ENCODE data around the gene EEF1AKMT1.

Gene EEF1AKMT1

DNA sequence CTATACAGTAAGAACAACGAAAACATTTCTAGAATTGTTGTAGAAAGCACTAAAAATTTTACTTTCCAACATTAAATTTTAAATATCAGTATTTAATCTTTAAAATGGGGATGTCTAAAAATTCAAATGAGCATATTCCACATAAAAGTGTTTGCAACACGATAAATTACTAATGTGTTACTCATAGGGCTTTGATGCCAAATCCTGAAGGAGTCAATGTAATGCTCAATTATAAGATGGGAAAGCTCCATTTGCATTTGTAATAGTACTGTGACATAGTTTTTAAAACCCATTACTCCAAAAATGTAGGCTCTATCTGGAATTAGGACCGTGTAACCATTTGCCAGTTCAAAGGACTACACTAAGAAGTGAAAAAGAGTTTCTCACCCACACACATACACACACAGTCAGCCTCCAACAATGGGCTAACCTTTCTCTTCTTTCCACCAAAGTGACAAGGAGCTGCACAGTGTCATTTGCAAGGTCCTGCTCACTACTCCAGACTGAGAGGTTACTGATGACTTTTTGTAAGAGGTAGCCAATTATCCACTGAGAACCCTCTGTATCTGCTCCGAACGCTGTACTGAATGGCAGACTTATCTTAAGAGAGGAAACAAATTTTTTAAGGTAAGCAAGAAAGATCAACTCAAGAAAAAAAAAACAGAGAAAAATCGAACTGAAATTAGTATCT is 26.1 kb upstream of the EEF1AKMT1 start:
- H3K4me3 ChIP-seq (ENCODE audit: low read length), result no peak overlapping the region
- no peak overlapping the region for H3K27ac ChIP-seq (ENCODE audit: low read depth, low read length)
- H3K4me1 ChIP-seq (ENCODE audit: control insufficient read depth, insufficient read depth, low read length), result no peaks in the 10 kb centered on the region
- no peaks in the 10 kb centered on the region for H3K27me3 ChIP-seq (ENCODE audit: control insufficient read depth, insufficient read depth, low read length)
- no peak overlapping the region for H3K9ac ChIP-seq (ENCODE audit: low read length)
- H3K36me3 ChIP-seq (ENCODE audit: control insufficient read depth, insufficient read depth, low read length), result peaks cover 10% of the 10 kb centered on the region

DNA sequence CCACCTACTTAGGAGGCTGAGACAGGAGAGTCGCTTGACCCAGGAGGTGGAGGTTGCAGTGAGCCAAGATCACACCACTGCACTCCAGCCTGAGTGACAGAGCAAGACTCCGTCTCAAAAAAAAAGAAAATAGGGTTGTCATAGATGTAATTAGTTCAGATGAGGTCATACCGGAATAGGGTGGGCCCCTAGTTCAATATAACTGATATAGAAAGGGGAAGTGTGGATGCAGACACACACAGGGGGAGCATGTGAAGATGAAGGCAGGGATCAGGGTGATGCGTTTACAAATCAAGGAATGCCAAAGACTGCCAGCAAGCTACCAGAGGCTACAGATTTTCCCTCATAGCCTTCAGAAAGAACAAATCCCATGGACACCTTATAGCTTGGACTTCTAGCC is 24.3 kb upstream of the EEF1AKMT1 start:
- Histone ChIP-seq H3K27me3 (ENCODE audit: control insufficient read depth, insufficient read depth, low read length) (no peaks in the 10 kb centered on the region), H3K4me1 (ENCODE audit: control insufficient read depth, insufficient read depth, low read length) (no peaks in the 10 kb centered on the region), H3K9ac (ENCODE audit: low read length) (no peak overlapping the region), H3K36me3 (ENCODE audit: control insufficient read depth, insufficient read depth, low read length) (peaks cover 10% of the 10 kb centered on the region), H3K4me3 (ENCODE audit: low read length) (no peak overlapping the region), H3K27ac (ENCODE audit: low read depth, low read length) (no peak overlapping the region)

DNA sequence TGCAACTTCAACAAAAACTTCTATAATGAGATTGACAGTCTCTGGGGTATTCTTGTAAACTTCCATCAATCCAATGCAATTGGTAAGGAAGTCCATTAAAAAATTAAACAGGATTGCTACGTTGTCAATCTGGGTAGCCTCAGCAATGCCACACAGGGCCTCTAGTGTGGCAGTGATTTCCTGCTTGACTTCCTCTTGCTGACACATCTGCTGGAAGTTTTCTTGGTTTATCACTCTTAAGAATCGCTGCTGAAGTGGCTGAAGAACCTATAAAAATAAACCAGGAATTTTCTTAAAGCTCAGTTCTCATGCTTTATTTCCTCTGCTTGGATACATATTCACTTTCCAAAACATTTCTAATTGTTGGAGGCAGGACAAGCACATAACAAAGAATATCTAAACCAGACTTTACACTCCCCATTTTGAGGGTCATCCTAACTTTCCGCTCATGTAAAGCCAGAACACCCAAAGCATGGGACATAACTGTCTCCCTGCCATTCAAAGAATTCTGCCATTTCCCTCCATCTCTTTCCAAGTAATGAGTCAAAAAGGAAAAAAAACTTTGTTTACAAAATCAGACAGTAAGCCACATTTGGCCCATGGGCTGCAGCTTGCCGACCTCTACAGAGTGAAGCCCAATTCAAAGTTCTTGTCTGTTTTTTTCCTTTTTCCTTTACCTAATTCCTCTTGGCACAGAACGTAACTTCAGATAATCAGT is 23.2 kb upstream of the EEF1AKMT1 start:
- Histone ChIP-seq H3K4me1 (ENCODE audit: control insufficient read depth, insufficient read depth, low read length) (no peaks in the 10 kb centered on the region), H3K9ac (ENCODE audit: low read length) (no peak overlapping the region), H3K27ac (ENCODE audit: low read depth, low read length) (no peak overlapping the region), H3K4me3 (ENCODE audit: low read length) (no peak overlapping the region), H3K27me3 (ENCODE audit: control insufficient read depth, insufficient read depth, low read length) (no peaks in the 10 kb centered on the region), H3K36me3 (ENCODE audit: control insufficient read depth, insufficient read depth, low read length) (peaks cover 10% of the 10 kb centered on the region)

DNA sequence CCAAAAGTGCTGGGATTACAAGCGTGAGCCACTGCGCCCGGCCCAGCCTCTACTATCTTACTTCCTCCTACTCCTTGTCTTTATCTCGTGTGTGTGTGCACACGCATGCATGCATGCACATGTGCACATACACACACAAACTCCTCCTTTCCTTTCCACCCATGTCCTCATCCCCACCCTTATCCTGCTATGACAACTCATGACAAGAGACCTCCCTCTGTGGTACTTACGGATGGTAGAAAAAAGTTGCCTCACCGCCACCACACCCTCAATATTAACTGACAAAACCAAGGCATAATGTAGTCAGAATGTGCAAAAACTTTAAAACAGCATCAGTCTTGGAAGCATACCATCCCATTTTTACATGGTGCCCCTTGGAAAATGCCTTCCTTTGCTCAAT is 15.9 kb upstream of the EEF1AKMT1 start:
- peaks cover 5% of the 10 kb centered on the region for H3K36me3 ChIP-seq (ENCODE audit: control insufficient read depth, insufficient read depth, low read length)
- H3K4me1 ChIP-seq (ENCODE audit: control insufficient read depth, insufficient read depth, low read length), result no peaks in the 10 kb centered on the region
- H3K4me3 ChIP-seq (ENCODE audit: low read length), result no peak overlapping the region
- H3K27ac ChIP-seq (ENCODE audit: low read depth, low read length), result no peak overlapping the region
- no peaks in the 10 kb centered on the region for H3K27me3 ChIP-seq (ENCODE audit: control insufficient read depth, insufficient read depth, low read length)
- no peak overlapping the region for H3K9ac ChIP-seq (ENCODE audit: low read length)

DNA sequence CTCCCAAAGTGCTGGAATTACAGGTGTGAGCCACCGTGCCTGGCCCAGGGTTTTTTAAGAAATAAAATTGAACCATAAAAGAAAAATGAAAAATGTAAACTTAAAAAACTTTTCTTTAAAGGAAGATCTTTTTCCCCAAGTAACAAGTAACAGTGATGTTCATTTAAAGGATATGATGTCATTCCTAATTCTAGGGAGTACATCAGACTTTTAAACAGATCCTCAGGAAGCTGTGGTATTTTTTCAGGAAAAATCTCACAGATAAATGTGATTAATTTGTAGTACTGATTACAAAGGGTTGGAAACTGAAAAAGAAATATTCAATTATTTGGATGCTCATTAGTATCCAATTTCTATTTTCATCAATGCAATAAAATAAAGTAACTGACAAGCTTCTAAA is 14.6 kb upstream of the EEF1AKMT1 start:
- Histone ChIP-seq H3K27me3 (ENCODE audit: control insufficient read depth, insufficient read depth, low read length) (no peaks in the 10 kb centered on the region), H3K4me3 (ENCODE audit: low read length) (no peak overlapping the region), H3K36me3 (ENCODE audit: control insufficient read depth, insufficient read depth, low read length) (peaks cover 5% of the 10 kb centered on the region), H3K9ac (ENCODE audit: low read length) (no peak overlapping the region), H3K4me1 (ENCODE audit: control insufficient read depth, insufficient read depth, low read length) (no peaks in the 10 kb centered on the region), H3K27ac (ENCODE audit: low read depth, low read length) (no peak overlapping the region)

- no peak overlapping the region for H3K27ac ChIP-seq (ENCODE audit: low read depth, low read length)
Measured at GRCh38 chr13:20787180-20787579, 13.4 kb upstream of the EEF1AKMT1 start.

GRCh38 chr13:20782116-20782708 is 8.5 kb upstream of the EEF1AKMT1 start:
- no peaks in the 10 kb centered on the region for H3K27me3 ChIP-seq (ENCODE audit: control insufficient read depth, insufficient read depth, low read length)
- H3K4me3 ChIP-seq (ENCODE audit: low read length), result no peak overlapping the region
- no peak overlapping the region for H3K27ac ChIP-seq (ENCODE audit: low read depth, low read length)
- H3K4me1 ChIP-seq (ENCODE audit: control insufficient read depth, insufficient read depth, low read length), result no peaks in the 10 kb centered on the region
- peaks cover 3% of the 10 kb centered on the region for H3K36me3 ChIP-seq (ENCODE audit: control insufficient read depth, insufficient read depth, low read length)
- no peak overlapping the region for H3K9ac ChIP-seq (ENCODE audit: low read length)

More at GRCh38 chr13:20787180-20787579, 13.4 kb upstream of the EEF1AKMT1 start:
- Histone ChIP-seq H3K4me1 (ENCODE audit: control insufficient read depth, insufficient read depth, low read length) (no peaks in the 10 kb centered on the region), H3K36me3 (ENCODE audit: control insufficient read depth, insufficient read depth, low read length) (peaks cover 7% of the 10 kb centered on the region), H3K9ac (ENCODE audit: low read length) (no peak overlapping the region), H3K27me3 (ENCODE audit: control insufficient read depth, insufficient read depth, low read length) (no peaks in the 10 kb centered on the region), H3K4me3 (ENCODE audit: low read length) (no peak overlapping the region)

GRCh38 chr13:20780317-20780716 is 6.6 kb upstream of the EEF1AKMT1 start:
- H3K9ac ChIP-seq (ENCODE audit: low read length), result no peak overlapping the region
- no peak overlapping the region for H3K27ac ChIP-seq (ENCODE audit: low read depth, low read length)
- H3K4me3 ChIP-seq (ENCODE audit: low read length), result no peak overlapping the region
- no peaks in the 10 kb centered on the region for H3K4me1 ChIP-seq (ENCODE audit: control insufficient read depth, insufficient read depth, low read length)
- peaks cover 3% of the 10 kb centered on the region for H3K36me3 ChIP-seq (ENCODE audit: control insufficient read depth, insufficient read depth, low read length)
- H3K27me3 ChIP-seq (ENCODE audit: control insufficient read depth, insufficient read depth, low read length), result no peaks in the 10 kb centered on the region

GRCh38 chr13:20779405-20779804 is 5.6 kb upstream of the EEF1AKMT1 start:
- Histone ChIP-seq H3K4me3 (ENCODE audit: low read length) (no peak overlapping the region), H3K27ac (ENCODE audit: low read depth, low read length) (no peak overlapping the region), H3K36me3 (ENCODE audit: control insufficient read depth, insufficient read depth, low read length) (peaks cover 3% of the 10 kb centered on the region), H3K27me3 (ENCODE audit: control insufficient read depth, insufficient read depth, low read length) (no peaks in the 10 kb centered on the region), H3K9ac (ENCODE audit: low read length) (no peak overlapping the region), H3K4me1 (ENCODE audit: control insufficient read depth, insufficient read depth, low read length) (no peaks in the 10 kb centered on the region)

DNA sequence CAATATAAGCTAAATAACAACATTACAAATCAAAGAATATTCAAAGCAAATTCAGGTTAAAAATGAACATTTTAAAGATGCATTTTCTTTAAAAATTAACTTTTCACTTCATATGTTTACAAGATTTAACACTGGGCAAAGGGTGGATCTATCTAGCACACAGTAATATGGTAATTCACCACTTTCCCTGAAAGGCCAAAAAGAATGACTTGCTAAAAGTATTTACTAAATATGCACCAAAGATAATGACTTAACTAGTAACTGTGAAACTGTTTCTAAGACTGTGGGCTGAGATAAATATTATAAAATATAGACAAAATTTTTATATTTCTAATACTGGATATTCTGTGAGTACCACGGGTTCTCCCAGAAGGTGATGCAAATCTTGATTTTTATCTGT is 4.5 kb upstream of the EEF1AKMT1 start:
- H3K4me1 ChIP-seq (ENCODE audit: control insufficient read depth, insufficient read depth, low read length), result no peaks in the 10 kb centered on the region
- no peaks in the 10 kb centered on the region for H3K27me3 ChIP-seq (ENCODE audit: control insufficient read depth, insufficient read depth, low read length)
- H3K4me3 ChIP-seq (ENCODE audit: low read length), result no peak overlapping the region
- H3K36me3 ChIP-seq (ENCODE audit: control insufficient read depth, insufficient read depth, low read length), result peaks cover 3% of the 10 kb centered on the region
- no peak overlapping the region for H3K27ac ChIP-seq (ENCODE audit: low read depth, low read length)
- H3K9ac ChIP-seq (ENCODE audit: low read length), result no peak overlapping the region

- no peak overlapping the region for H3K27ac ChIP-seq (ENCODE audit: low read depth, low read length)
- no peak overlapping the region for H3K9ac ChIP-seq (ENCODE audit: low read length)
- peaks cover 3% of the 10 kb centered on the region for H3K36me3 ChIP-seq (ENCODE audit: control insufficient read depth, insufficient read depth, low read length)
- H3K27me3 ChIP-seq (ENCODE audit: control insufficient read depth, insufficient read depth, low read length), result no peaks in the 10 kb centered on the region
- H3K4me1 ChIP-seq (ENCODE audit: control insufficient read depth, insufficient read depth, low read length), result peaks cover 4% of the 10 kb centered on the region
- no peak overlapping the region for H3K4me3 ChIP-seq (ENCODE audit: low read length)
Measured at GRCh38 chr13:20776751-20777150, 3.0 kb upstream of the EEF1AKMT1 start.

- Histone ChIP-seq H3K4me3 (ENCODE audit: low read length) (no peak overlapping the region), H3K27ac (ENCODE audit: low read depth, low read length) (no peak overlapping the region), H3K4me1 (ENCODE audit: control insufficient read depth, insufficient read depth, low read length) (peaks cover 4% of the 10 kb centered on the region), H3K27me3 (ENCODE audit: control insufficient read depth, insufficient read depth, low read length) (no peaks in the 10 kb centered on the region), H3K36me3 (ENCODE audit: control insufficient read depth, insufficient read depth, low read length) (peaks cover 3% of the 10 kb centered on the region), H3K9ac (ENCODE audit: low read length) (no peak overlapping the region)
Measured at GRCh38 chr13:20775961-20776360, 2.2 kb upstream of the EEF1AKMT1 start.
